Astrocyte of the hippocampus (primary cell): ENCODE results near the gene SMYD3.

Experiments used
- DNase-seq: peaks from one replicate; pipeline ENCODE4 v3.0.0; 2011; ENCODE audit warnings: low read depth, low spot score

SMYD3 gene

GRCh38 chr1:246108278-246108925 lies 398.7 kb downstream of the SMYD3 start:
- DNase-seq = no peak

- peak; percentile 74 for DNase-seq
Observed at GRCh38 chr1:246107516-246108277, 399.4 kb downstream of the SMYD3 start.

DNA sequence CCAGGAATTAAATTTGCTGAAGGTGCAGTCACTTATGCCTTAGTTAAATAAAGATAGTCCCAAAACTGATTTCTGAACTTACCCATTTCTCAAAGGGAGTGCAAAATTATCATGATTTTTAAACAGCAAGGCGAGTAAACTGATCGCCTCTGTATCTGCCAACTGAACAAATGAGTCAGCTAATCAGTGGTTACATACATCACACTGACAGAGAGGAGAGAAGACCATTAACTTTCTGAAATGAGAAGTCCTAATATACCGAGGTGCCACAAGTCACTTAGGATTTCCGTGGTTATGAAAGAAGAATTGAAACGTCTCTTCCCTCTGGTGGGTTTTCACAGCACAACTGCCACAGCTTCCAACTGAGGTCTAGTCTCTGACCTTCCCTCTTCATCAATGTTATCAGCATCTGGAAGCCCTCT lies 400.7 kb downstream of the SMYD3 start:
- DNase-seq = peak; percentile 27

- DNase-seq = no peak
Observed at GRCh38 chr1:246104927-246105326, 402.2 kb downstream of the SMYD3 start.

DNA sequence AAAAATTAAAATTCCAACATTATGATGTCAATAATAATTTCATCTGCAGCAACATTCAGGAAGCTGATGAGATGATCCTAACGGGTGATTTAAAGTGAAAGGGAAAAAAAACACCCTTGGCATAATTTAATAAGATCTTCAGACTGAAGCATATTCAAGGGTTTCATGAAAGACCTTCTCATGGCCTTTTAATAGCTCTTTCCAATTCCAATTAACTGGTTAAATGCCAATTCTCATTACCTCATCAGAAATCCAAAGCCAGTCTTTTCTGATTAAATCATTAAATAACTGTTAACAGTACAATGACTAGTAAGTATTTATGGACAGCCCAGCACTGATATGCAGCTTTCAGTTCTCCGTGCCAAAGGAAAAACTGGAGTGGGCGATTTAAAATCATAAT lies 407.5 kb downstream of the SMYD3 start:
- no peak for DNase-seq

- no peak for DNase-seq
Observed at GRCh38 chr1:246096356-246096755, 410.7 kb downstream of the SMYD3 start.

DNA sequence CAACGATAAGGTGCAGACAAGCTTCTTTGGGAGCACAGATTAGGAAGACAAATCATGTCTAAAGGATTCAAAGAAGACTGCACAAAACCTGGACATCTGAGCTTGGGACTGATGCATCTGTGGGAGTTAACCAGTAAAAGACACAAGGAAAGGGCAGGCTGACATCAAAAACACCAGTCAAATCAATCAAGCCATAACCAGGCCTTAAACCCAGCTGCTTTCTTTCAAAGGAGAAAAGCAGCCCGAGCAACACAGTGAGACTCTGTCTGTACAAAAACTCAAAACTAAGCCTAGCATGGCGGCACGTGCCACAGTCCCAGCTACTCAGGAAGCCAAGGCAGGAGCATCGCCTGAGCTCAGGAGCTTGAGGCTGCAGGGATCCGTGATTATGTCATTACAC lies 411.6 kb downstream of the SMYD3 start:
- no peak for DNase-seq

GRCh38 chr1:246093230-246093629 lies 413.8 kb downstream of the SMYD3 start:
- DNase-seq = no peak

DNA sequence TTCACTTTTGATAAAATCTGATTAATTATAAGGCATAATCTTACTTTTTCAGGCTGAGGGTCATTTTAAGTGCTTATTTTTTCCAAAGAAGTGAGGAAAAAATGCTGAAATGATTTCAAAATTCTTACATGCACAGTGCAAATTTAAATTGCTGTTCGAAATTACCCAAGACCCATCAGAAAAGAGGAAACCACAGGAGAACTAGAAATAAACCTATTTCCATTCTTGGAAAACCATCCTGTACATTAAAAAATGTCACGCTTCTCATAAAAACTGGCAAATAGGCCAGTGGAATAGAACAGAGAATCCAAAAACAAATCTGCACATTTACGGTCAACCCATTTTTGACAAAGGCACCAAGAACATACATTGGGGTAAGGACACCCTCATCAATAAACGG lies 414.9 kb downstream of the SMYD3 start:
- DNase-seq = no peak

DNA sequence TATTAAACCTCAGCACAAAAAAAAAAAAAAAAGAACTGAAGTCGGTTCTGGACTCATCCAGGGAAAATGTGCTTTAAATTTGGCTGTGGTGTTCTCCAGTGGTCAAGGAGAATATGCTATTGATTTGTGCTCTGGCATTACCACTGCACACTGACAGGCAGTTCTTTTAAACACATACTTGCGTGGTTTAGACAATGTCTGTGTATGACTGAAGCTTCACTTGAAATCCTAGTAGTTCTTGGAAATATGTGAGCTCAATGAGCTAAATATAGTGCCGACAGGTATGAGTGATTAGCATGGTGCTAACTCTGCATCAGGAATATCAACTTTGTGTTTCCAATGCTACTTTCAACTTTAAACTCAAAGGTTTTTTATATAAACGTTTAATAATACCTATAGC lies 415.6 kb downstream of the SMYD3 start:
- peak; percentile 12 for DNase-seq

DNA sequence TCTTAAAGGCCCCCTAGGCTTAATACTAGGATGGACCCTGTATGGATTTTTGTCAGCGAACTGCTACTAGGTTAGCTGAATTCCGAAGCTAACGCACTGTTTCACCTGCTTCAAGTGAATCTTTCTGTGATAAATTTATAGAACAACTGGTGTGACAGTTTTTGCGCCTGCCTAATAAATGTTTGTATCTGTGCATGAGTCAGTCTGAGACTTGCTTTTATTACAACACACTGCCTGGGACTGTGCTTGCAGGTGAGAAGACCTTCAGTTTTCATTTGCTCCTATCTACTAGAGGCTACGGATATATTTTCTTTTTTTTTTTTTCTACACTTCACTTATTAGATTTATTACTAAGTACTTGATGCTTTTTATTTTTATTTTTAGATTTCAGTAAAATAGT lies 420.9 kb downstream of the SMYD3 start:
- DNase-seq = no peak

DNA sequence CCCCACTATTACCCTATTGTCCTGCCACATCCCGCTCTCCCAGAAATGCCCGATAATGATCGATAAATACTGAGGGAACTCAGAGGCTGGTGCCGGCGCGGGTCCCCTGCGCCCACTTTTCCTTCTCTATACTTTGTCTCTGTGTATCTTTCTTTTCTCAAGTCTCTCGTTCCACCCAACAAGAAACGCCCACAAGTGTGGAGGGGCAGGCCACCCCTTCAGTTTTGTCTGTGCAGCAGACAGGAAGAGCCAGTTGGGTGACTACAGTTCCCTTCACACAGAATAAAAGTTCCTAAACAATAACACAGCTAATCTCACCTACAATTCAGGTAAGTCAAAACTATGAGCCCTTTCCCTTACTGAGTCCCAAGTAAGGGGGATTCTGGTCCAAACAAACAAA lies 423.7 kb downstream of the SMYD3 start:
- no peak for DNase-seq

DNA sequence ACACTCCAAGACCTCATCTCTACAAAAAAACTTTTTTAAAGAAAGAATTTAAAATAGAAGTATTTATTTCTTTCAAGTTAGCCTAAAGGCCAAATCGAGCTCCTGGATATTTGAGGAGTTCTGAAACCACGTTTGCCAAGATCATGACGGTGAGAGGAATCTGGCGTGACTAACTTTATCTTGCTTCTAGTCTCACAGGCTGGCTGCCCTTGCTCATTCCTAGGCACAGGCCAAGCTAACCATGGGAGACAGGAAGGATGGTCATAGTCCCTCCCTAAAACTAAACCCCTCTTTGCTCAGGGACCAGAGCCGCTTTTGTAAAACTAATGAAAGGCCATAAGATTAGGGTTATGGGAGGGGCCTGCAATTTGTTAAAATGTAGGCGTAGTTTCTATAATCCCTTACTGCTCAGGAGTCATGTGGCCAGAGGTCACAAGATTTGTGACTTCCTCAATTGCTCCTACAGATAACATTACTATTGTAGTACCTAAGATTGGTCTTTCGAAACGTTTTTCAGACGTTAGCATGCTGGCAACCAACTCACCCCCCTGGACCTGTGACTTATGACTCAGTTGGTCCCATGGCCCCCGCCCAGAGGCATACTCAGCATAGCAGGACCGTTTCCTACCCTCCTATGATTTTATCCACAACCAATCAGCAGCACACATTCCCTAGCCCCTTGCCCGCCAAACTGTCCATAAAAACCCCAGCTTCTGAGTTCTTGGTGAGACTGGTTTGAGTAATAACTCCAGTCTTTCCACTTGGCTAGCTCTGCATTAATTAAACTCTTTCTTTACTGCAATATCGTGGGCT lies 425.0 kb downstream of the SMYD3 start:
- no peak for DNase-seq

GRCh38 chr1:246081138-246081702 lies 425.9 kb downstream of the SMYD3 start:
- DNase-seq = no peak

DNA sequence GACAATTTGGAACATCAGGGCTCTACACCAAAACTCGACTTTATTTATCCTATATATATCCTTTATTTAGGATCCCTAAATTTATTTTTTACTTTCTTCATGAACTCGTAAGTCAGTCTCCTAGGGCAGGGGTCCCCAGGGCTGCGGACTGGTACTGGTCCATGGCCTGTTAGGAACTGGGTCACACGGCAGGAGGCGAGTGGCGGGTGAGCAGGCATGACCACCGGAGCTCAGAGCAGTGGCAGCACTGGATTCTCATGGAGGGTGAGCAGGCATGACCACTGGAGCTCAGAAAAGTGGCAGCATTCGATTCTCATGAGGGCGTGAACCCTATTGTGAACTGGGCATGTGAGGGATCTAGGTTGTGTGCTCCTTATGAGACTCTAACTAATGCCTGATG lies 427.0 kb downstream of the SMYD3 start:
- DNase-seq = no peak

DNA sequence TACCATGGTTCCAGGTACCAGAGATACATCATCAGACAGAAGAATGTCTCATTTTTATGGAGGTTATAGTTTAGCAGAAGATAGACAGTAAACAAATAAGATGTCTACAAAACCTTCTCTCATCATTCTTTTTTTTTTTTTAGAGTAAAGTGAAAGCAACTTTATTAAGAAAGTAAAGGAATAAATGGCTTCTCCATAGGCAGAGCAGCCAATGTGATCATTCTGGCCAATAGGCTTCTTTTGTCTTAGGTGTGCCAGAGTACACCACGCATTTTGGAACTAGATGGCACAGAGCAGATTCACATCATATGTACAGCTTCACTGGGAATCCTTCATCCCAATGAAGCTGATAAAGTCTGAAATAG lies 428.2 kb downstream of the SMYD3 start:
- DNase-seq = no peak

- no peak for DNase-seq
Observed at GRCh38 chr1:246078126-246078887, 428.8 kb downstream of the SMYD3 start.

GRCh38 chr1:246077476-246077875 lies 429.6 kb downstream of the SMYD3 start:
- DNase-seq = no peak

DNA sequence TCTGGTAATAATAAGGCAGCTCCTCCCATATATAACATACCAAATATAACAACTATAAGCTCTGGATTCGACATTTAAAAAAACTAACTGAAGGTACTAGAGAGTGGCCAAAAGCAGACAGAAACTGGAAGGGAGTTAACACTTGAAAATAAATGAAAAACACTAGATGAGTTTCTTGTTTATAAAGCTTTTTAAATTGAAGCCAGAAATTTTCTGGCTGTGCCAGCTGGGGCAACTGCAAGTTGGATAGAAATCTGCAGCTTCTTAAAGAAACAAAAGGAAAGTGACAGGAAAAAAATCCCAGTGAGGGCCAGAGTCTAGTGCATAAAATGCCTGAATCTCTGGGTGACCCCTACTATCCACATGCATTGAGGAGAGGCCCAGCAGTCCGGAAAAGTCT lies 432.7 kb downstream of the SMYD3 start:
- DNase-seq = no peak

DNA sequence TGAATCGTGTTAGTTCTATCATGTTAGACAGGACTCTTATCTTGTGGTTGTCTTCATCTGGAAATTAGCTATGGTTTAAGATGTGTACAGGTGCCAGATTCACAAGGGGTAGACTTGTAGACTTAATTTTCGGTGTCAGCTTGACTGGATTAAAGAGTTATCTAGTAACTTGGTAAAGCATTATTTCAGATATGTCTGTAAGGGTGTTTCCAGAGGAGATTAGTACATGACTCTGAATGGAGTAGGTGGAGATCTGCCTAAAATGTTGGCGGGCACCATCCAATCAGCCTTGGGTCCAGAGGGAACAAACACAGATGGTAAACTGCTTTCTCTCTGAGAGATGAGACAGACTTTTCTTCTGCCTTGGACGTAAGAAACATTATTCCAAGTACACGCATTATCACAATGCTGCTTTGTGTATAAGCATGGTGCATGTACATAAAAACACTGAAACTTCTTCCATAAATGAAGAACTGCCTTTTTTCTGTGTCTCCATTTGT lies 434.6 kb downstream of the SMYD3 start:
- DNase-seq = no peak

DNA sequence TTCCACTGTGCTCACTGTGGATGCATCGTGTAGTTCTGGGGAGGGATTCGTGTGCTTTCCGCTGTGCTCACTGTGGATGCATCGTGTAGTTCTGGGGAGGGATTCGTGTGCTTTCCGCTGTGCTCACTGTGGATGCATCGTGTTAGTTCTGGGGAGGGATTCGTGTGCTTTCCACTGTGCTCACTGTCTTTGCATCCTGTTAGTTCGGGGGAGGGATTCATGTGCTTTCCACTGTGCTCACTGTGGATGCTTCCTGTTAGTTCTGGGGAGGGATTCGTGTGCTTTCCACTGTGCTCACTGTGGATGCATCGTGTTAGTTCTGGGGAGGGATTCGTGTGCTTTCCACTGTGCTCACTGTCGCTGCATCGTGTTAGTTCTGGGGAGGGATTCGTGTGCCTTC lies 435.1 kb downstream of the SMYD3 start:
- DNase-seq = peak; percentile 21
